Measurements from ENCODE around the gene AMN.

The AMN gene

DNA sequence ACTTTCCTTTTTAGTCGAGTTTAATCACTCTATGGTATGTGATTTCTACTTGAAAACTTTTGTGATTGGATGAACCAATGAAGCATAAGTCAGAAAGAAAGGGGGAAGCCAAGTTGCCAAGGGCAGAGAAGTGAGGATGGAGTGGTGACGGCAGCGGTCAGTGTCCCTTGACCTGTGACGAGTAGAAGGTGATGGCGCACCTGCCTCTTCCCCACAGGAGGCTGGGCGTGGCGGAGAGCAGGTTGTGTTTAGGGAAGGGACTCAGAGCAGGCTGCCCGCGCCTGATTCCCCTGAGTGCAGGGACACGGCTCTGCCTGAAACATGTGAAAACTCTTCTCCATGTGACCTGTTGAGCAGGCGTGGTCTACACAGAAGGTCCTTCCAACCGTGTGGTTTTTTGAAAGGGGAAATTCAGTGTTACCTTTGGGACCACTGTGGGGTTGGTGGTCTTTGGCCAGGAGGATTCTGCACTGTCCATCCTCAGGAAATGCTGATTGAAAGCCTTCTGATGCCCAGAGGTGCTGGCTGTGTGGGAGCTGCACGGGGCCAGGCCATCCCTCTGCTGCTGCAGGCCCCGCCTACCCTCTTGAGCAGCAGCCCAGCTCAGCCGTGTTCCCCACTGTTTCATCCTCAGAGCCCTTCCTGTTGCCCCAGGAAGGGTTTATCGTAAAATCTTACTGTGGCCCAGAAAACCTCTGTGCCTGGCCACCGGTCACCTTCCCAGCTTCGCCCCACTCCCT is 23.5 kb upstream of the AMN start:
- DNase-seq (ENCODE audit: low read depth in 2 of 2) = no peak

DNA sequence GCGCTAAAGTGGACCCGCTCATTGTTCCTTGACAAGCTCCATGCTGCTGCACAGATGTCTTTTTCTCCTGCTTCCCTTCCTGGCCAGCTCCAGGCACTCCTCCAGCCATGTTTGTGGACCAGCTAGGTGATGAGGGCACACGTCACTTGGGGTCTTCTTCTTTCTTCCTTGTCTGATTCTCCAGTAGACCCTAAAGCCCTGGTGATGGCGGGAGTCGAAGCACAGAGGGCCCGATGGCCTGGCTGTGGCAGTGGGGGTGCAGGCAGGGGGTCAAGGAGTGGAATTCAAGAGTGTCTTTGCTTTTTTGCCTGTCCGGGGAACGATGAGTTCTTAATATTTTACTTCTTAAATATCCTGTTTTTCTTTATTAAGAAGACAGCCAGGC is 23.0 kb upstream of the AMN start:
- no peak for DNase-seq (ENCODE audit: low read depth in 2 of 2)

DNA sequence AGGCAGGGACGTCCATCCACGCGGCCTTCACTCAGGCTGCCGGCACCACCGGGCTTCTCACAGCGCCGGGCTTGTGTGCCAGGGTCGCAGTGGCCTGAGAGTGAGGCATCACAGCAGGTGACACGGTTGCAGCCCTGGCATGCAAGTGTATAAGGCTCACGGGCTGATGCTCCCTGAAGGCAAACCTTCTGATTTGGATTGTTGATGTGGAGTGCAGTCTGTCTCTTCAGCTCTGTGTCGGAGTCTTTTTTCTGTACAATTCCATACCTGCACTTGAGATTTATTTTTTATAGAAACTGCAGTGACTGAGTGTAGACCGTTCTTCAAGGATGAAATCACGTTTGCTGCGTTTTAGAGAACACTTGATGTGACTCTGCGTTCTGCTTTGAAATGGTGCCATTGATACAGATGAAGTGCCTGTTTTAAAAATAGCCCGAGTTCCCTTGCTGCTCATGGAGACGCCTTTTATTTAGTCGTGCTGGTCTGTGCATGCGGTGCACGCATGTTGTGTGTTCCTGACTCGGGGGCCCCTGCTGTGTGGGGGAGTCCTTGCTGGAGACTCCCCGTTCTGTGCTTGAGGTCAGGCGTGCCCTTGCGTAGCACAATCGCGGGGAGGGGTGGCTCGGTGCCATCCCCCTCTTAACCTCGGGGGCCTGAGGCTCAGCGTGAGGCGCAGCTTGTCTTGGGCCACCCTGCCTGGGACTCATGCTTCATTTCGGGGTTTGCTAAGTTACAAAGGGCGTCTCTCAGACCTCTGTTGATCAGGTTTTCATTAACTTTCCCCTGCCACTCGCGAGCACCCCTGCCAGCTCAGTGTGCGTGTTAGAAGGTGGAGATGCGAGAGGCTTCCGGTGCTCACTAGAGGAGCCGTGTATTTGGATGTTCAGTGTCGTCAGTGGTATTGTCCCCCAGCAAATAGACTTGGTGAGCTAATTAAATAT is 21.6 kb upstream of the AMN start:
- no peak for DNase-seq (ENCODE audit: low read depth in 2 of 2)

DNA sequence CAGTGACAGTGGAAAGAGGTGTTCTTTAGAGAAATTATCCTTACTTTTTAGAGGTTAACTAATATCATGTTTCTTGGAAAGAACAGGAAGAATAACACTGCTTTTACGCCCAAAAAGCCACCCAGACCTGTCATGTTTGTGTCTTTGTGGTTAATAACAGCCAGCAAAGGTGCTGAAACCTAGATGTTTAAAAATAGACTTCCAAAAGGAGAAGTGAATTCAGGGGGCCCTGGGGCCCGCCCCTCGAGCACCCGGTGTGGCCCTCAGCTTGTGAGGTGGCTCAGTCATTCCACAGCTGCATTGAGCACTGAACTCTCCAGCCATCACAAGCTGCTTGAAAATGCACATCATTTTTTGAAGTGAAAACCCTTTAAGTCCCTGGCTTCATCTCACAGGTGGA is 20.8 kb upstream of the AMN start:
- no peak for DNase-seq (ENCODE audit: low read depth in 2 of 2)

DNA sequence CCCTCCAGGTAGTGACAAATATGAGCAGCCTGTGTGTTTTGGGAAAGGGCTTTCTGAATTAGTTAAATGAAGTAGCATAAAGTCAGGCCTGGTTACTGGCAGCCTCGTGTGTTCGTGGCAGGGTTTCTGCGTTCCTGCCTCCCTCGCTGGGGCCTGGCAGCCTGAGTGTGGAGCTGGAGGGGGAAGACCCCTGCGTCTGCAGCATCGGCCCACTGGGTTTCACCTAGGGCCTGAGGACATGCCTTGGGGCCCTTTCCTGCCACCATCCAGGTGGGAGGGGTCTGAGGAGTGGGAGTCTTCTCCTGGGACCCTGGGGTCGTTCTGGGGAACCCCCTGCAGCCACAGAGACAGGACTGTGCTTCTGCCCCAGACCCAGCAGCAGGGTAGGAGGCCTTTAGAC is 20.4 kb upstream of the AMN start:
- DNase-seq (ENCODE audit: low read depth in 2 of 2) = no peak

DNA sequence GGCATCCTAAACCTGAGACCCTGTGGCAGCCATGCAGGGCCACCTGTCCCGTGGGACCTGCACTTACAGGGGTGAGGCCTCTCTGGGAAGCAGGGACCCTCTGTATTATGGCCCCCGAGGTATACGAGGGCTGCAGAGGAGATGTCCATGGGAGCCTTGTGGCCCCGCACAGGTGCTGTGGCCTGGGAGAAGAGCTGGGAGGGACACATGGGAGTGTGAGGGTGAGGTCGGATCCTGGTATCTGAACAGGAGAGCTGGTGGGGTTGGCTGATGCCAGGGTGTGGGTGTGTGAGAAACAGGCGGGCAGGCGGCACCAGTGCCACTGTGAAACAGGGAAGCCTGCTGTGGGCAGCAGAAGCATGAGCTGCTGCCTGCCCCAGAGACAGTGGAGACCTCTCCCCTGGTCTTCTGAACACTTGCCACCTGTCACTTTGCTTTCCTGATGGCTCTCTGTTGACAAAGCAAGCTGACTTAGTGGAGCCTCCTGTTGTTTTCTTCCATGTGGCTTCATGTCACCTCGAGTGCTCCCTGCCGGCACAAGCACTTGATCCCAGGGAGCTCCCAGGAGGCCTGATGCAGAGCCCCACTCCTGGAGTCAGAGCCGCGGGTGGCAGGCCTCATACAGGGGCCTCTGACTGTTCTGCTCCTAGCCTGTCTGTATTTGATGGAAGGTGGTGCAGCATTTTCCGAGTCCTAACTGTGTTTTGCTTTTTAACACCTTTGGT is 19.8 kb upstream of the AMN start:
- DNase-seq (ENCODE audit: low read depth in 2 of 2) = no peak

DNA sequence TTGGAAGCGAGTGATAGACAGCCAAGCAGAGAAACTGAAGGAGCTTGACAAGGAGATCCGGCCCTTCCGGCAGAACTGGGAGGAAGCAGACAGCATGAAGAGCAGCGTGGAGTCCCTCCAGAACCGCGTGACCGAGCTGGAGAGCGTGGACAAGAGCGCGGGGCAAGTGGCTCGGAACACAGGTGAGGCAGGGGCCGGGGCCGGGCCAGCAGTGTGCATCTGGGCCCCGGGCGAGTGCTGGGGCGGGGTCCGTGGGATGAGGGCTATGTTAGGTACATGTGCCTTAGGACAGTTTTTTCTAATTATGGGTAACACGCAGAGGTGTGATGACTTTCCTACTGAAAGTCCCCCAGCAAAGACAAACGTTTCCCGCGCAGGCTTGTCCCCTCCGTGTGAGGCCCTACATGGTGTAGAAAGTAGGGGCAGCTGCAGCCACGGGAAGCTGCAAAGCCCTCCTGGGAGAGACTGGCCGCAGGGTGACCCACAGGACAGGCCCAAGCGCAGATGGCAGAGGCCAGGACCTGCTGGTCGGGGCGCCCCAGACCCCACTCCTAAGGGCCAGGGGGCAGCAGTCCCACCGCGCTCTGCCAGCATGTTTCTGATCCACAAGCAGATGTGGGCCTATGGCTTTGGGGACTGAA is 19.1 kb upstream of the AMN start:
- DNase-seq (ENCODE audit: low read depth in 2 of 2) = no peak

DNA sequence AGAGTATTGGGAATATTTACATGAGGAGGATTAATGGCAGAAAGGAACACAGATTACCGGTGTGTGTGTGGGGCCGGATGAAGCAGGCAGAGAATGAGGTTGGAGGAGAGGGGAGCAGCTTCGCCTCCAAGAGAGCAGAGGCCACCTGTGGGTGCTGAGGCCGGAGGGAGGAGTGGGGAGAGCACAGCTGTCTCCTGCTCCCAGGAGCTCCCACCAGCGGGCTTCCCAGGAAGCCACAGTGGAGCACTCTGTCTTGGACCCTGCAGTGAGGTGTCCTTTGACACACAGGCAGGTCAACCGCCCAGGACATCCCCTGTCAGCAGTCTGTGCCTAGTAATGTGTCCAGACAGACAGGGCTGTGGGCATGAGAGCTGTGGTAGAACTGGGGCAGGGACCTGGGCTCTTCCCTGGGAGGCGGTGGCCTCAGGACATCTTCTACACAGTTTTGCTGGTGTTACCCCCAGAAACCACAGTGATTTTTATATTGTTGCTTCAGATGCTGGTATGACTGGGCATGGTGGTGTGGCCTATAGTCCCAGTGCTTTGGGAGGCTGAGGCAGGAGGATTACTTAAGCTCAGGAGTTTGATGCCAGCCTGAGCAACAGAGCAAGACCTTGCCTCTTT is 18.5 kb upstream of the AMN start:
- no peak for DNase-seq (ENCODE audit: low read depth in 2 of 2)

DNA sequence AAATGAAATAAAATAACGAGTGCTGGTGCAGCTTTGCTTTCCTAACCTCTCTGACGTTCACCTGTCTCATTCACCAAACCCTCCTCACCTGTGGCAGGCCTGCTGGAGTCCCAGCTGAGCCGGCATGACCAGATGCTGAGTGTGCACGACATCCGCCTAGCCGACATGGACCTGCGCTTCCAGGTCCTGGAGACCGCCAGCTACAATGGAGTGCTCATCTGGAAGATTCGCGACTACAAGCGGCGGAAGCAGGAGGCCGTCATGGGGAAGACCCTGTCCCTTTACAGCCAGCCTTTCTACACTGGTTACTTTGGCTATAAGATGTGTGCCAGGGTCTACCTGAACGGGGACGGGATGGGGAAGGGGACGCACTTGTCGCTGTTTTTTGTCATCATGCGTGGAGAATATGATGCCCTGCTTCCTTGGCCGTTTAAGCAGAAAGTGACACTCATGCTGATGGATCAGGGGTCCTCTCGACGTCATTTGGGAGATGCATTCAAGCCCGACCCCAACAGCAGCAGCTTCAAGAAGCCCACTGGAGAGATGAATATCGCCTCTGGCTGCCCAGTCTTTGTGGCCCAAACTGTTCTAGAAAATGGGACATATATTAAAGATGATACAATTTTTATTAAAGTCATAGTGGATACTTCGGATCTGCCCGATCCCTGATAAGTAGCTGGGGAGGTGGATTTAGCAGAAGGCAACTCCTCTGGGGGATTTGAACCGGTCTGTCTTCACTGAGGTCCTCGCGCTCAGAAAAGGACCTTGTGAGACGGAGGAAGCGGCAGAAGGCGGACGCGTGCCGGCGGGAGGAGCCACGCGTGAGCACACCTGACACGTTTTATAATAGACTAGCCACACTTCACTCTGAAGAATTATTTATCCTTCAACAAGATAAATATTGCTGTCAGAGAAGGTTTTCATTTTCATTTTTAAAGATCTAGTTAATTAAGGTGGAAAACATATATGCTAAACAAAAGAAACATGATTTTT is 17.1 kb upstream of the AMN start:
- no peak for DNase-seq (ENCODE audit: low read depth in 2 of 2)

DNA sequence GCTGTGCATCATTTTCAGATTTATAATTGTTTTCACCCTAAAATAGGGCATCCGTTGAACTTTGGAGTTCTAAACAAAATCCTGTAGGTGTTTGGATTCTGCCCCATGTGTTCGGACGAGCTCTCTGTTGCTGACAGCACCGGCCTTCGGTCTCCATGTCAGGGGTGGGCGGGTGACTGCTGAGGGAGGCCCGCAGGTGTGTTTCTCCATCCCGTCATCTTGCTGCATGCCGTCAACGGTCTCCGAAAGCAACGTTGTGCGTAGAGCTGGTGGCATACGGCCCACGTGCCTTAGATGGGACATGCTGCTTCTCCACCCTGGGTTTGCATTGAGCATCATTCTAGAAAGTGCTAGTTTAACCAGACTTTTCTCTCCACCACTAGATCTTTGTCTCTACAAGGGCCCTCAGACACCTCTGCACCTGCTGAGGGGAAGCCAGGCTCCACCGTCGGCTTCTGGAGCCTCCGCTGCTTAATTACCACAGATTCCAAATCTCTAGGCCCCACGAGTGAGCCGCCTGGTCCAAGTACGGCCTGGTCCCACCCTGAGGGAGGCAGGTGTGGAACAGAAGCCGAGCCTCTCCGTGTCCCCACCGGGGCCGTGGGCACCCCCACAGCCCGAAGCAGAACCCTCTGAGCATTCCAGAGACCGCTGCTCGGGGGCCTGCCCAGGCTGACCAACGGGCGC is 15.7 kb upstream of the AMN start:
- no peak for DNase-seq (ENCODE audit: low read depth in 2 of 2)

DNA sequence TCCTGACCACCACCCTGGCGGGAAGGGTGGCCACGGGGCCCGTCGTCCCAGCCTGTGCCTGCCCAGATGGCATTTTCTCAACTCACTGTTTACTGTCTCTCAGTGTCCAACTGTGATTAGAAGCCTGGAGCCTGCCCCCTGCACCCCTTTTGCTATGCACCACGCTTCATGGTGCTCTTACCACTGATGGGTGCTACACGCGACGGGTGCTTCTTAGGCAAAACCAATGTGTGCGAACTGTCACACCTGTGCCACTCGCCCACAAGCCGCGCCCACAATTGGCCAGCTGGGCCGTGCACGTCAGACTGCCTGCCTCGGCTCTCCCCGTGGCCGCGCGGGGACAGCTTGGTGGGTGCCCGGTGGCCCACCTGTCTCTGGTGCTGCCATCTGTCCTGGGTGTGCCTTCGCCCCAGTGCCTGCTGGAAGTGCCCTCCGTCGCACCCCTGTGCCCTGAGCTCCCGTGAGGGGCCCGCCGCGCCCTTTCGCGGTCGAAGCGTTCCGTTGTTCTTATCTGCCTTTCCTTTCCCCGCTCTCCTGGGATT is 15.1 kb upstream of the AMN start:
- no peak for DNase-seq (ENCODE audit: low read depth in 2 of 2)

DNA sequence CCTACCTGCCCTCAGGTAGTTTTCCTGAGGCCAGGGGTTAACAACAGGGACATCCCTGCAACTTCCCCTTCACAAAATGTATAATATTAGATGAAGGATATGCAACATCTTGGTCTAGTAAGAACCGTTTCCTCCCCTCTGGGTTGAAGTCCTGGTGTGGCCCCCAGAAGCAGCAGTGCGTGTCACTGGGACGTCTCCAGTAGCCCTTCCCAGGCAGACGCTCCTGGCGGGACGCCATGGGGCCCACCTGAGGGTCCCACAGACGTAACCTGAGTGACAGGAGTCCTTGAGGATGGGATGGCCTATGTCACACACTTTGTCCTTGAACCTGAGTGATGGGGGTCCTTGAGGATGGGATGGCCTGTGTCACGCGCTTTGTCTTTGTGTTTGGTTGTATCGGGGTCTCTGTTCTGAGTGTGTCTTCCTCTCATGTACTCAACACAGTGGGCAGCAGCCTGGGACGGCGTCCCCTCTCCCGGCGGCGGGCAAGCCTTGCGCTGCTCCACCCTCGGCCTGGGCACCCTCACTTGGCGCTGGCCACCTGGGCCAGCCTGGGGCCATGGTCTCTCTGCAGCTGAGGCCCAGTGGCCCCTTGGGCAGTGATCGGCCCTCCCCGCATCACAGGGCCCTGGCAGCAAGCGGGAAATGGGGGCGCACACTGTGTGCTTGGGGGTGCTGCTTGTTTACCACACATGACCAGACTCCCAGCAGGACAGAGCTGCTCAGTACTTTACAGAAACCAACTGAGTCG is 14.3 kb upstream of the AMN start:
- no peak for DNase-seq (ENCODE audit: low read depth in 2 of 2)

DNA sequence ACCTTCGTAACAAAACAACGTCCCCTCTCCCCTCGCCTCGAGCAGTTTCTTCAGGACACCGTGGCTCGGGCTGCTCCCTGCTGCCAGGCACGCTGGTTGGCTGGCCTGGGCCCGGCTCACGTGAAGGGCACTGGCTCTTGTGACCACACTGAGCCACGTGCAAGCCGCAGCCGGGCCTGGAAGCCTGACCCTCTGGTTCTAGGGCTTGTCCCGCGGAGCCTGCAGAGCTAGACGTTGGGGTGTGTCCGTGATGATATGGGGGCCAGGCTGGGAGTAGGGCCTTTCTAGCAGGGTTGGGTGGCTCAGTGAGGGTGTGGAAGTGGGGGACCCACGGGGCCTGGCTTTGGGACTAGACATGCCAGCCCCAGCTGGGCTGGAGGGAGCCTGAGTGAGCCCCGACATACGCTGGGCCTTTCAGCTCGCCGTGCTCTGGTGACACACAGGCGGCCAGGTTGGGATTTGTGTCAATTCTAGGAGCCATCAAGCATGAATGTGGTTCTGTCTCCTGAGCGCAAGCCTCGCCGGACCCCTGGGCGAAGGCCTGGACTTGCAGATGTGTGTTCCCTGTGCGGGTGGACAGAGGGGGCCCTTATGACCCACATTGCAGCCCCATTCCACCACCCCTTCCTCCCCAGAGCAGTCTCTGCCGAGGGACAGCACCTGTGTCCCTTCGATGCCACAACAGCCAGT is 13.6 kb upstream of the AMN start:
- DNase-seq (ENCODE audit: low read depth in 2 of 2) = no peak

DNA sequence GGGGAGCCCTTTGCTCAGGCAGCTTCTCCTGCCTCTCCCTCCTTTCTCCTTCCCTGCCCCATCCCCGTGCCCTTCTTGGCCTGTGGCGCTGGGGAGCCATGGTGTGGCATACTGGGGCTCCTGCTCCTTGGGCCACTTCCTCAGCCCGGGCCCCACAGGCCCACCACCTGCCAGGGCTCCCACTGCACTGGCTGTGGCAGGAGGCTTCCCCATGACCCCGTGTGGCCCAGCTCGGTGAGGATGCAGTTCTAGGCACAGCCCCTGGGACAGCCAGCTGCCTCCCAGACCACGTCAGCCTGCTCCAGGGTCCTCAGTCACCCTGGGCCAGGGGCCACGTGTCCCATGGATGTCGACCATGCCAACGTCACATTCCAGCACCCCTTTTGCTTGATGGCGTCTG is 13.0 kb upstream of the AMN start:
- no peak for DNase-seq (ENCODE audit: low read depth in 2 of 2)

DNA sequence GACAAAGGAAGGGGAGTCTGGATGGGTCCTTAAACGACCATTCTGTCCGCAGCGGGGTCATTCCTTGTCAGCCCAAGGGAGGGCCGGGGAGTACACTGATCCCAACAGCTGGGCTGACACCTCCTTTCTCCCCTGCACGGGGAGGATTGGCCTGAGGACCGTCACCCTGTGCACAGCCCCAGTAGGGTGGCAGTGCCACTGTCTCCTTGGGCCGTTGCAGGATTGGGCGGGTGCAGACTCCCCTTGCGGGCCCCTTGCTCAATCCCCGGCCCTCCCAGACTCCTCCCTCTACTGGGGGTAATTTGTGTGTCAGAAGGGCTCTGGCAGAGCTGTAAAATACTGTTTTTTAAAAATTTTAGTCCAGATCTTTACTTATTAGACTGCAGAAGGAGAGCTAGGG is 12.6 kb upstream of the AMN start:
- no peak for DNase-seq (ENCODE audit: low read depth in 2 of 2)

DNA sequence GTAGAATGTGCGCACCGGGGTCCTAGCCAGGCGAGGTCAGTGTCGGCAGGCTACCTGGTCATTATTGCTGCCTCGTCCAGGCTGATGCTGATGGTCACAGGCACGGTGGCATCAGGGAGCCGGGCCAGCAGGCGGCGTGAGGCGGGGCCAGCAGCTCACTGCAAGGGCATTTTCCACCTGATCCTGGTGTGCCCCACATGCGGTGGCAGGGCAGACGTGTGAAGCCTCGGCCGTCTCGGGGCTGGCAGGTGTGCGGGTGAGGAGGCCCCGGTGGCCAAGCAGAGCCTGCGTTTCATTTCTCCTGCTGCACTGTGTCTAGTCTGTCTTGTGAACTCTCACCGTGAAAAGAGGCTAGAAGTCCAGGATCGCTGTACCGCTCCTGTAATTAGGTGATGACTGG is 12.0 kb upstream of the AMN start:
- no peak for DNase-seq (ENCODE audit: low read depth in 2 of 2)

DNA sequence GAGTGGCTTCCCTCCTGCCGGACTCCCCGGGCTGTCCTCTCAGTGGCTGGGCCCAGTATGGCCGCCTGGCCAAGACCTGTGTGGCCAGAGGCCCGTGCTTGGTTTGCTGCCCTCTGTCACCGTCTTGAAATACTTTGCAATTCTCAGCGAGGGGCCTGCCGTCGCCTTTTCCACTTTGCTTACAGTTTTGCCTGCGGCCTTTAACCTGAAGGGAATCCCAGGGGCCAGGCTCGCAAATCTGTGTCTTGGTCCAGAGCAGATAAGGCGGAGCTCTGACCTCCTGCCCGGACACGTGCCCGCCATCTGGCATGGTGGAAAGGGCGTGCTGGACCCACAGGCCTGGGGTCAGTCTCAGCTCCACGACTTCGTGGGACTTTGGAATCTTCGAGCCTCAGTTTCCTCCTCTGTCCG is 10.9 kb upstream of the AMN start:
- no peak for DNase-seq (ENCODE audit: low read depth in 2 of 2)
